ENCODE data around the gene SAMMSON. TPM values are rescaled to one million over a fixed set of nuclear protein-coding genes. Genes with fewer than 3 reads are reported as not detected.

Gene SAMMSON
- not detected in 2 replicates for total RNA-seq

GRCh38 chr3:69999140-70000027 lies at the start of gene SAMMSON:
Gene SAMMSON, plus strand, starts transcription at chr3:69999733.

